Measurements from ENCODE around the gene ZNF417. TPM values are rescaled to one million over a fixed set of nuclear protein-coding genes. Genes with fewer than 3 reads are reported as not detected.
A peak's percentile ranks its signal among the peaks of the same experiment; 100 is the strongest.
"Not testable (repeated sequence)": the region's sequence is repeated elsewhere in the genome, so short reads cannot be mapped to it uniquely, and the experiment has no call there.

The ZNF417 gene
- total and polyA plus RNA-seq, 2 of the 4 experiments (the other 2 are of a cell fraction), result 4.0 to 23.1 TPM

GRCh38 chr19:57890706-57891105, 25.7 kb downstream of the ZNF417 start:
- WGBS, 2 experiments (ENCODE audit: extremely low coverage in 2 of 2, insufficient read length in 1 of 2), result no CpG with 5 or more reads among the region's 3 CpGs
- H4K5ac ChIP-seq (ENCODE audit: low read depth, low read length); H3K18ac ChIP-seq (ENCODE audit: low read depth, low read length); H2BK5ac ChIP-seq (ENCODE audit: low read depth, low read length, poor library complexity, severe bottlenecking); H3K23ac ChIP-seq (ENCODE audit: low read depth, low read length); H3K9me1 ChIP-seq (ENCODE audit: insufficient read depth, low read length); in situ Hi-C loops (cut with MboI; ENCODE audit: low sequenced_read_pairs); BruUV-seq (replicated peaks); H2BK120ac ChIP-seq (ENCODE audit: low read depth, low read length); H4K20me1 ChIP-seq (ENCODE audit: insufficient read depth, low read length); H2BK20ac ChIP-seq (ENCODE audit: low read depth, low read length); H2AK5ac ChIP-seq (ENCODE audit: low read depth, low read length); H2AK9ac ChIP-seq (replicated peaks; ENCODE audit: low read depth, low read length, poor library complexity); H3K56ac ChIP-seq (ENCODE audit: extremely low read depth, insufficient read depth, low read length); H3K4me1 ChIP-seq (ENCODE audit: control insufficient read depth, insufficient read depth, low read length); H3K27ac ChIP-seq (ENCODE audit: insufficient read depth, low read length); H4K91ac ChIP-seq (ENCODE audit: insufficient read depth, low read depth, low read length); CTCF ChIA-PET; H3K27me3 ChIP-seq (ENCODE audit: control insufficient read depth, insufficient read depth, low read length); H3K9ac ChIP-seq (ENCODE audit: low read depth, low read length); H3K4me3 ChIP-seq (ENCODE audit: insufficient read depth, low read depth, low read length); H3K4me2 ChIP-seq (ENCODE audit: low read depth, low read length); POLR2A ChIA-PET (ENCODE audit: unreplicated experiment); H3K9me3 ChIP-seq (ENCODE audit: control insufficient read depth, insufficient read depth, low read length); H3K36me3 ChIP-seq (ENCODE audit: control insufficient read depth, insufficient read depth, low read length); H3K4ac ChIP-seq (ENCODE audit: low read depth, low read length); H2AFZ ChIP-seq (replicated peaks; ENCODE audit: low read length, poor library complexity); H4K8ac ChIP-seq (ENCODE audit: low read depth in 2 of 2, low read length in 2 of 2); H2BK15ac ChIP-seq (ENCODE audit: low read depth, low read length); H3K14ac ChIP-seq (replicated peaks; ENCODE audit: low read depth, low read length); intact Hi-C loops (cut with micrococcal nuclease); dilution Hi-C loops (cut with HindIII; ENCODE audit: low sequenced_read_pairs, unreplicated experiment): not testable (repeated sequence)
- H3K79me1 ChIP-seq (ENCODE audit: low read depth in 1 of 2, low read length in 2 of 2), result peaks cover 8 to 25% of the 10 kb centered on the region in 2 experiments; a peak in 3 of 4 replicates
- DNase-seq (peak; percentile 80), ATAC-seq (ENCODE audit: low read depth) (peak; percentile 40)

Measured in IMR-90 (cell line).